Measurements from ENCODE around the gene CHM.
A peak's percentile ranks its signal among the peaks of the same experiment; 100 is the strongest.
"Not testable (repeated sequence)": the region's sequence is repeated elsewhere in the genome, so short reads cannot be mapped to it uniquely, and the experiment has no call there.

CHM gene, protein sequence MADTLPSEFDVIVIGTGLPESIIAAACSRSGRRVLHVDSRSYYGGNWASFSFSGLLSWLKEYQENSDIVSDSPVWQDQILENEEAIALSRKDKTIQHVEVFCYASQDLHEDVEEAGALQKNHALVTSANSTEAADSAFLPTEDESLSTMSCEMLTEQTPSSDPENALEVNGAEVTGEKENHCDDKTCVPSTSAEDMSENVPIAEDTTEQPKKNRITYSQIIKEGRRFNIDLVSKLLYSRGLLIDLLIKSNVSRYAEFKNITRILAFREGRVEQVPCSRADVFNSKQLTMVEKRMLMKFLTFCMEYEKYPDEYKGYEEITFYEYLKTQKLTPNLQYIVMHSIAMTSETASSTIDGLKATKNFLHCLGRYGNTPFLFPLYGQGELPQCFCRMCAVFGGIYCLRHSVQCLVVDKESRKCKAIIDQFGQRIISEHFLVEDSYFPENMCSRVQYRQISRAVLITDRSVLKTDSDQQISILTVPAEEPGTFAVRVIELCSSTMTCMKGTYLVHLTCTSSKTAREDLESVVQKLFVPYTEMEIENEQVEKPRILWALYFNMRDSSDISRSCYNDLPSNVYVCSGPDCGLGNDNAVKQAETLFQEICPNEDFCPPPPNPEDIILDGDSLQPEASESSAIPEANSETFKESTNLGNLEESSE

DNA sequence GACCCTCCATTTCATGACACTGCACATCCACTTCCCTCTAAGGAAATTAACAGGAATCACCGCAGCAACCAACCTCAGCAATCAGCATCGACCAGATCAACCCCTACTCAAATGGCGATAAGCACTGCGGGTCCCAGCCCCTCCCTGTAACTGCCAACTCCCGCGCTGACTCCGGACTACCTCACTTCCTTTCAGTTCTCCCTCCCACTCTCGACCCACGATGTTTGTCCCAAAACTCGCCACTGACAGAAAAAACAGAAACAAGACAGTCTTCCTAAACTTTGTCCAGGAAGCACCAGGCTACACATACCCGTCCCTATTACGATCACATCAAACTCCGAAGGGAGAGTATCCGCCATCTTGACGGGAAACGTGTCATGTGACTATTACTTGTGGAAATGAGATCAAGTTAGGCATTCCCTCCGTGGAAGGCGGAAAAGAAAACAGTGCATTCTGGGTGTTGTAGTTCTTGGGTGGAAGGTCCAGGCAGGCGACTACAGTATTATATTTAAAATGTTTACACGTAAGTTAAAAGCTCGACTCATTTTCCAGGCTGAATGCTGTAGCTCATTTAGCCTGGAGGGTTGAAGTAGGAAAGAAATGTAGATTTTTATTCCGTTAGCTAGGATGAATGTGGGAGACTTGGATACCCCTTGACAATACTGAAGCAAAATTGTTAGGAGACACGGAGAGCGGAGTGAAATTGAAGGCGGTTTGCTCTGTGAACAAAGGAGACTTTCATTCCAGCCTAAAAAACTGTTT is at the start of gene CHM:
TSS of gene CHM (minus strand) at position 385 of the 762 bp plus-strand sequence. CDS start at position 359, 26 bp downstream.
- peak; percentile 92 for DNase-seq (ENCODE audit: low spot score)

DNA sequence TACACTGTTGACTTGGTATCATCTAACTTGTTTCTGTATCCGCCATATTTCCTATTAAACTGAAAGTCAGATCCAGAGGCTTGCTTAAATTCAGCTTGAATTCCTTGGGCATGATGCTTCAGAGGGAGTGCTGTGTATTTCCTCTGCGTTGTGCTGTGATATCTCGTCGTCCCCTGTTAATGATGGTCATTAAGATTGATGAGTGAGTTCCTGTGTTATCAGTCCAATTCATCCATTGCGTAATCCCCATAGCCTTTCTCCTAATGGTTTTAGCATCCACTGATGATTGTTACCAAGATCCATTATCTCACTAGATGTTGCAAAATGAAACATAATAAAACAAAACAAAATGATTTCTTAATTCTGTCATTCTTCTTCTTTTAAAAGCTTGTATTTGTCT is 31.3 kb upstream of the CHM start:
- no peak for DNase-seq (ENCODE audit: low spot score)

DNA sequence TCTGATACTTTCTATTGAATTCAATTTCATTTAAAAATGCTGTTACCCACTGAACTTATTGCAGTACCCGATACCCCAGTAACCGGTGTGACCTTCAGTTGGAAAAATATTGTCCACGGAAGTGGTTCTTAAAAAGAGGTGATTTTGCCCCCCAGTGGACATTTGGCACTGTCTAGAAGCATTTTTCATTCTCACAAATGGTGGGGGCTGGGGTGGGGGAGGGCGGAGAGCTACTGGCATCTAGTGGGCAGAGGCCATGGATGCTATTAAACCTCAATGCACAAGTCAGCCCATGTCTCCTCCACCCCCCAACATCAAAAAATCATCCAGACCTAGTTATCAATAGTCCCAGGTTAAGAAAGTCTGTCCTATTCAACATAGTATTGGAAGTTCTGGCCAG is 19.6 kb upstream of the CHM start:
- peak; percentile 0 for DNase-seq (ENCODE audit: low spot score)

DNA sequence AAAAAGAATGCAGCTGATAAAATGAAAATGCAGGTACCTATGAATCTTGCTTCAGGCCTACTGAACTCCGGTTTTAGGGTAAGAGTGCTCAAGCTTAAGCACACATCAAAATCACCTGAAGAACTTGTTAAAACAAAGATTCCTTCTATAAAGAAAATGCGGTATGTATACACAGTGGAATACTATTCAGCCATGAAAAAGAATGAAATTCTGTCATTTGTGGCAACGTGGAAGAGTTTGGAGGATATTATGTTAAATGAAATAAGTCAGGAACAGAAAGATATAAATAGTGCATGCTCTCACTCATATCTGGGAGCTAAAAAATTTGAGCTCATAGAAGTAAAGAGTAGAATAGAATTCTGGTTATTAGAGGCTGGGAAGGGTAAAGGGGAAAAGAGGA is 14.0 kb upstream of the CHM start:
- no peak for DNase-seq (ENCODE audit: low spot score)

DNA sequence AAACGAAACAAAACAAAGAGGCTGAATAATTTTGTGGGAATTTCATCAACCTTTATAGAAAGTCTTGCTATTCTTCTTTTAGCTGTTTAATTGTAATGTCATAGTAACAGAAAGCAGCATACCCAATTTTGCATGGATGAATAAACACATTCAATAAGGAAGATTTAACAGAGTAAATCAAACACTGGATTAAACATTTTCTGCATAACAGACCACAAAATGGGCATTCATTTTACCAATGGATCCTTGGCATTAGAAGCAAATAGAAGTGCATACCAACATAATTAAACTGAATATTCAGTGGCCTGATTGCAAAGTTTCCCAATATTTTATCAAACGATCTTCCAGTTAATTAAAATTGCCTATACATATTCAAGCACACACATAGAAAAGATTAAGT is 4.4 kb upstream of the CHM start:
- no peak for DNase-seq (ENCODE audit: low spot score)

DNA sequence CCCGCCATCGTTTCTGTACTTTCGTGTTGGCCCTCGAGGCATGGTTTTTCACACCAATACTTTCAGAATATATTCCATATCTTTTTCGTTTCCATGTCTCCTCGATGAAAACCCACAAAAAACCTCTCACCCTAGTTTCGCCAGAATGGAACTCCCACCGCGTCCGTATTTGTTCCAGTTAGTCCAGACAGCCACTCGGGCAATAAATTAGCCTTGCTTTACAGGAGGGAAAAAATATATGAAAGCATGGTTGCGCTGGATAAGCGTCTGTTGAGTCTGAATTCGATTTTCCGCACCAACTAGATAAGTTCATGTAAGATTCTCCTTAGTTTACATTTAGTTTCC is 550 bp upstream of the CHM start:
- DNase-seq (ENCODE audit: low spot score), result no peak

DNA sequence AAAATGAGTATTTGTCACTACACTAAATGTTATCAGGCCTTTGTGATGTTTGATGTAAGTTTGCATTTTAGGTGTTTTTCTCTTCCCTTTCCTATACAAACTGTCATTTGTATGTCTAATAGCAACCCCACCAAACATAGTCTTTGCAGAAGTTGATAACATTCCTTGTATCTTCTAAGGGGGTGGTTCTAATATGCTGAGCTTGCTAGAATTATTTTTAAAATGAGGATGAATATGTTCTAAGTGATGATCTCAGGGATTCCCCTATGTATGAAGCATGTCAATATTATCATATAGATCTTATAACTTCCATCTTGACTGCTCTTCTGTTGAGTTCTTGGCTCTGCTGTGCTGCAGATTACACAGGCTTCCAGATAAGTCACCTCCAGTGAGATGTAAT is 3.1 kb downstream of the CHM start:
- no peak for DNase-seq (ENCODE audit: low spot score)

DNA sequence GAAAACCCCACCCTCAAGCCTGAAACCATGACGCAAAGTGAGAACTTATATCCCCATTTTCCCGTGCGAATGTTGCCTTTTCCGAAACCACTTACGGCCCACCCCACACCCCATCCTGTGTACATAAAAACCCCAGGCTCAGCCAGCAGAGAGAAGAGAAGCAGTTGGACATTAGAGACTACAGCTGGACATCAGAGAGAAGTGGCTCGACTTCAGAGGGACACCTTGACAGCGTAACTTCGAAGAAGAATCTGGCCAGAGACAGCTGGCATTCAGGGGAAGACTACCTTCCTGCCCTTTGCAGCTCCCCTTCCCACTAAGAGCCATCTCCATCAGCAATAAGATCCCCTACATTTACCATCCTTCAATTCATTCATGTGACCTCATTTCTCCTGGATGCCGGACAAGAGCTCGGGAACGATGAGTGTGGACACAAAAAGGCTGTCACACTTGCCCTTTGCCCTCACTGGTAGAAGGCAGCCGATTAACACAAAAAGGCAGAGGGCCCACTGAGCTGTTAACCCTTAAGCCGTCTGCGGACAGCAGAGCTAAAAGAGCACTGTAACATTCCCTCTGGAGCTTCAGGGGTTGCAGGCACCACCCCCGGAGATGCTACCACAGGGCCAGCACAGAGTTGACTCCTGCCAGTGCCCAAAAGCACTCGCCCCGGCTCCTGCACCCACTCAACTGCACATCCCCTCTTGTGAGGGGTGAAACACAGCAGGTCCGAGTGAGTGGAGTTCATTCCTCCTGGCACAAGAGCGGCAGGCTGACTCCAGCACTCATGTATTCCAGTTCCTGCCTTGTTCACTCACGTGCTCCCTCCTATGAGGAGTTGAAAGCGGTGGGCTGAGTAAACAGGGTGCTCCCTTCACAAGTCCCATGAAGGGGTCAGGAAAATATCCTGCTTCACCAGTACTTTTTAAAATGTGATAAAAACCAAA is 7.5 kb downstream of the CHM start:
- no peak for DNase-seq (ENCODE audit: low spot score)

DNA sequence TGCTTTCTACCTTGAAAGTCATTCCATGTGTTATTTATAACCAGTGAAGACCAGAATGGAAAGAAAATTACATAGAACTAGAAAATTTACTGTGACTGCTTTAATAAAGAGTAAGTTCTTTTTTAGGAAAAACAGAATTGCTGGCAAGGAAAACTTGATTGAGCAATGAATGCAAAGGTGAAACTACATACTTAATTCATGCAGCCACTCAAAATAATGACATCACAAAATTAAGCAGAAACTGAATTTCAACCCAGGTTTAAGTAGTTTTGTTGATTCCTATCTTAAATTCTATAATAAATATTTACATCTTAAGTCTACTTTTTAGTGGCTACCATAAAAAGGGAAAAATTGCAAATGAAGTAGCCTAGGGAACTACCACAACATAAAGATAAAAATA is 14.0 kb downstream of the CHM start:
- no peak for DNase-seq (ENCODE audit: low spot score)

DNA sequence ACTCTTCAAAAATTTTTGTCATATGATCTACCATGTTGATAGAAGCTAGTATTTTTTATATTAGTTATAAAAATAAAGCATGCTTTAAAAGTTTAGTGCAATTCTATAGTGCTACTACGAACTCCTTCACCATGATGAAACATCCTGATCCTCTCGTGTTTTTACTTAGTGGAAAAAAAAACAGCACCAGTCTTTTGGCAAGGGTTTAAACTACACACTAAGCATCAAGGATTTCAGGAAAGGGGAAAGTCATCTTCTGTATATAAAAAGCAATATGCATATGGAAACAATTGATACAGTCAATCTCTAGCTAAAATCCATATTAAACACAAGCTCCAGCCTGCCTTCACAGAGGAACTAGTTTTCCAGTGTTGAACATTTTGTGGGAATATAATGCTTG is 18.7 kb downstream of the CHM start:
- no peak for DNase-seq (ENCODE audit: low spot score)

DNA sequence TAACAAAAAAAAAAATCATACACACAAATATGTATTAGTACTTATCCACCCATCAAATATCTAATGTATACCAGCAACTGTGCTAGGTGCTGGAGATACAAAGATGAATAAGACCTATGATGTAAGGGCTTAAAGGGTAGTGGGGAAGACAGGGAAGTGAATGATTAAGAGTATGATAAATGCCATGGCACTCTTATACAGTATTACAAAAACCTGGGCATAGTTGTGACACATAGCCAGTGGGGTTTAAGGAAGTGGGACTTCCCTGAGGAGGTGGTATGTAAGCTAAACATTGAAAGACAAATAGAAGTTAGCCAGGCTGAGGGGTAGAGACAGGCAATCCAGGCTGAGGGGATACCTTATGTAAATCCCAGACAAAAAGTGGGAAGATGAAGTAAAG is 23.5 kb downstream of the CHM start:
- DNase-seq (ENCODE audit: low spot score), result no peak

DNA sequence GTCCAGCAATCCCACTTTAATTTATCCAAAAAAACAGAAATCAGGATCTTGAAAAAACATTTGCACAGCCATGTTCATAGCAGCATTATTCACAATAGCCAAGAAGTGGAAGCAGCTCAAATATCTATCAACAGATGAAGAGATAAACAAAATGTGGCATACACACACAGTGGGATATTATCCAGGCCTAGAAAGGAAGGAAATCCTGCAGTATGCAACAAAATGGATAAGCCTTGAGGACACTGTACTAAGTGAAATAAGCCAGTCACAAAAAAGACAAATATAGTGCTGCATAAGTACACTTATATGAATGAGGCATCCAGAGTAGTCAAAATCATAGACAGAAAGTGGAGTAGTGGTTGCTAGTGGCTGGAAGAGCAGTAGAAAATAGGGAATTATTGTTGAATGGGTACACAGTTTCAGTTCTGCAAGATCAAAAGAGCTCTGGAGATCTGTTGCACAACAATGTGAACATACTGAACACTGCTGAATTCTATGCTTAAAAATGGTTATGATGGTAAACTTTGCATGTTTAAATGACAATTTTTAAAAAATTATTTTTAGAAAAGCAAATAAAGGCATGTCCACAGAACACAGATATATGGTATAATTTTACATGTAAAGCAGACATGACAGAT is 25.6 kb downstream of the CHM start:
- no peak for DNase-seq (ENCODE audit: low spot score)

DNA sequence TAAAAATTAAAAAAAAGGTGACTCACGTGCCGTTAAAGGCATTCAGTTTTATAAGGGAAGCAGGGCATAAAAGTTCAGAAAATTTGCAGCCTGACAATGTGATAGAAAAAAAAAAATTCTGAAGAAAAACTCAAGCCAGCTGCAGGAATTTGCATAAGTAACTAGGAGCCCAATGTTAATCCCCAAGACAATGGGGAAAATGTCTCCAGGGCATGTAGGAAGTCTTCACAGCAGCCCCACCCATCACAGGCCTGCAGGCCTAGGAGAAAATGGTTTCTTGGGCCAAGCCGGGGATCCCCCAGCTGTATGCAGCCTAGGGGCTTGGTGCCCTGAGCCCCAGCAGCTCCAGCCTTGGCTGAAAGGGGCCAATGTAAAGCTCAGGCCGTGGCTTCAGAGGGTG is 31.2 kb downstream of the CHM start:
- no peak for DNase-seq (ENCODE audit: low spot score)

DNA sequence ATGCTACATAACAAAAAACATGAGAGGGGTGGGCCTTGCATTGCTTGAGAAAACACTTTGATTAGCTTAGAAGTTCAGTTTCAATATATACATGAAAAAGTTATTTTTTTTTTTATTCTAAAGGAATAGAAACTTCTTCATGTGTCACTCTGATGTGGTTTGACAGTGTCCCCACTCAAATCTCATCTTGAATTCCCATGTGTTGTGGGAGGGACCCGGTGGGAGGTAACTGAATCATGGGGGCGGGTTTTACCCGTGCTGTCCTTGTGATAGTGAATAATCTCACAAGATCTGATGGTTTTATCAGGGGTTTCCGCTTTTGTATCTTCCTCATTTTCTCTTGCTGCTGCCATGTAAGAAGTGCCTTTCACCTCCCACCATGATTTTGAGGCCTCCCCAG is 32.4 kb downstream of the CHM start:
- not testable (repeated sequence) for DNase-seq (ENCODE audit: low spot score)

DNA sequence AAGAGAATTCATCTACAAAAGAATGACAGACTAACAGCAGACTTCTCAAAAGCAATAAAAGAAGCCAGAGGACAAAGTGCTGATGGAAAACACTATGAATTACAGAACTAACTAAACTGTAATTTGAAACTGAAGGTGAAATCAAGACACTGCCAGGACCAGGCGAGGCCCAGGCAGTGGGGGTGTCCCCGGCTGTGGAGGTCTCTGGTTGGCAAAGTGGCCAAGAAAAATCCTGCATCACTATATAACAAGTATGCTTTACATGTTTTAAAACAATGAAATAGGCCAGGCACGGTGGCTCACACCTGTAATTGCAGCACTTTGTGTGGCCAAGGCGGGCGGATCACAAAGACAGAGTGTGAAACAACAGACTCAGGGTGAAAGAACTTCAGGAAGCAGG is 32.9 kb downstream of the CHM start:
- DNase-seq (ENCODE audit: low spot score), result no peak

DNA sequence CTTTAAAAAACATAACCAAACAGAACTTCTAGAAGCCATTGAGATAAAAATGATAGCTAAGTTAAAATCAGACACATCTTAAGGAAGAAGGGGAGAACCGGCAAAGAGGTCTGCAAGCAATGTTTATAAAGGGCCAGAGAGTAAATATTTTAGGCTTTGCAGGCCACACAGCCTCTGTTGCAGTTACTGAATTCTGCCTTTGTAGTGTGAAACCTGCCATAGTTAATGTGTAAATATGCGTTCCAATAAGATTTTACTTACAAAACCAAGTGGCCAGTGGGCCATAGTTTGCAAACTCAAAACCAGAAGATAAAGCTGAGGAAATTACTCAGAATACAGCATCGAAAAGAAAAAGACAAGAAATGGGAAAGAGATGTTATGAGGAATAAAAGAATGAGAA is 33.6 kb downstream of the CHM start:
- DNase-seq (ENCODE audit: low spot score), result no peak

DNA sequence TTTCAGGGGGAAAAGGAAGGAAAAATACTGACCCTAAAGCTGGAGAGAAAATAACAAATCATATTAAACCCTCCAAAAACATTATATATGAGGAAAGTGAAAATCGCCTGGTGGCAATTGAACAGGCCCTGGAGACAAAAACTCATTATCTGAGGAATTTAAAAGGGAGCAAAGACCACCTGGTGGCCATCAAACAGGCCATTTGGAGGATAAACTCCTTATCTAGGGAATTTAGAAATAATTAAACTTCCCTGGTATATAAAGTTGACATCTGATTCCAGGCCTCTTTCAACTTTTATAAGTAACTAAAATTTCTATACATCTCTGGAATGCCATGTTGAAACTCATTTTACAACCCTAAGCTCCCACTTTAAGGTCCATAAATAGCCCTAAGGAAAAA is 35.2 kb downstream of the CHM start:
- DNase-seq (ENCODE audit: low spot score), result no peak

DNA sequence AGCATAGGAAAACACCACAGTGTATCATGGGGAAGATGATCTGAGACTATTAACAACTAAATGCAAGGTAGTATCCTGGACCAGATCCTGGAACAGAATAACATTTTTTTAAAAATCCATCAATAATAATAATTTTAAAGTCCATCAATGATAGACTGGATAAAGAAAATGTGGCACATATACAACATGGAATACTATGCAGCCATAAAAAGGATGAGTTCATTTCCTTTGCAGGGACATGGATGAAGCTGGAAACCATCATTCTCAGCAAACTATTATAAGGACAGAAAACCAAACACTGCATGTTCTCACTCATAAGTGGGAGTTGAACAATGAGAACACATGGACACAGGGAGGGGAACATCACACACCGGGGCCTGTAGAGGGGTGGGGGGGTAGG is 37.6 kb downstream of the CHM start:
- not testable (repeated sequence) for DNase-seq (ENCODE audit: low spot score)

DNA sequence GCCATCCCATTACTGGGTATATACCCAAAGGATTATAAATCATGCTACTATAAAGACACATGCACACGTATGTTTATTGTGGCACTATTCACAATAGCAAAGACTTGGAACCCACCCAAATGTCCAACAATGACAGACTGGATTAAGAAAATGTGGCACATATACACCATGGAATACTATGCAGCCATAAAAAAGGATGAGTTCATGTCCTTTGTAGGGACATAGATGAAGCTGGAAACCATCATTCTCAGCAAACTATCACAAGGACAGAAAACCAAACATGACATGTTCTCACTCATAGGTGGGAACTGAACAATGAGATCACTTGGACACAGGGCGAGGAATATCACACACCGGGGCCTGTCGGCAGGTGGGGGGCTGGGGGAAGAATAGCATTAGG is 39.5 kb downstream of the CHM start:
- DNase-seq (ENCODE audit: low spot score), result not testable (repeated sequence)

DNA sequence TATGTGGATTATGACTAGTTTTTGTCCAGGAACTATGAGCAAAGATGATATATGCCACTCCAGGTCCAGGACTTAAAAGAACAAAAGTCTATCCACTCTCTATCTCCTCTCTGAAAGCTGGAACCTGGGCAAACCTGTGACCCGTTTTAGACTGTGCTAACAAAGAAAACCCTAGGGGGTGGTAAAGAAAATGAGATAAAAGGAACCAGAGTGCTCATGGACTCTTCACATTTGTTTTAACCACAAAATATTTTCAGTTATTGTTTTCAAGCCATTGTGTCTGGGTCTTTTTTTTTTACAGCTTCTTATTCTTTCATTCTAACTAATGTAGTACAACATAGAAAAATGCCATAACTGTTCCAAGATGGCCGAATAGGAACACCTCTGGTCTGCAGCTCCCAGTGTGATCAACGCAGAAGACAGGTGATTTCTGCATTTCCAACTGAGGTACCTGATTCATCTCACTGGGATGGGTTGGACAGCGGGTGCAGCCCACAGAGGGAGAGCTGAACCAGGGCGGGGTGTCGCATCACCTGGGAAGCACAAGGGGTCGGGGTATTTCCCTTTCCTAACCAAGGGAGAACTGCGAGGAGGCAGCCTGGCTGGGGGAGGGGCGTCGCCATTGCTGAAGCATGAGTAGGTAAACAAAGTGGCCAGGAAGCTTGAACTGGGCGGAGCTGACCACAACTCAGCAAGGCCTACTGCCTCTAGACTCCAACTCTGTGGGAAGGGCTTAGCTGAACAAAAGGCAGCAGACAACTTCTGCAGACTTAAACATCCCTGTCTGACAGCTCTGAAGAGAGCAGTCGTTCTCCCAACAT is 45.1 kb downstream of the CHM start:
- no peak for DNase-seq (ENCODE audit: low spot score)

DNA sequence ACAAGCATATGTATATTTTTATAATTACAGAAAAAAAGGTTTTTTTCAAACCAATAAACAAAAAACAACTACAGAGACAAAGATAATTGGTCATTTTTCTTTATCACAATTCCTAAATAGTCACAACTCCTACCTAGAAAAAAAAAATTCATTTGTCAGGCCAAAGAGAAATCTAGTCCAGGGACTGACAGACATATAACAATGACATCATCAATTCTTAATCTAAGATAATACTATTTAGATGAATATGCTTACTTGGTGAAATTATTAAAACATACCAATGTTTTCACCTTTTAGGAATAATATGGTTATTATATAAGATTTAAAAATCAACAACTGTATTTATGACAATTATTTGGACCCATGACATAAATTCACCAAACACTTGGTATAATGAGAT is 48.4 kb downstream of the CHM start:
- DNase-seq (ENCODE audit: low spot score), result no peak

All from cerebellar cortex (tissue), 1 donor.